Right cardiac atrium (tissue), 5 donors: ENCODE measurements around the gene CLMP. TPM values are rescaled to one million over a fixed set of nuclear protein-coding genes. Genes with fewer than 3 reads are reported as not detected.
"Not testable (repeated sequence)": the region's sequence is repeated elsewhere in the genome, so short reads cannot be mapped to it uniquely, and the experiment has no call there.

Experiments used
- ATAC-seq, 2 donors: fragments of 200-7000 bp; cut with Tn5 transposase; one replicate each; pipeline versions ENCODE4 v1.8.0 to v1.9.1; 2020; ENCODE audit warnings: moderate library complexity in 2 of 2, mild to moderate bottlenecking in 1 of 2
- DNase-seq, 3 donors: peaks; one replicate each; pipeline ENCODE4 v3.0.0-alpha.2; 2020
- H3K27ac ChIP-seq: one replicate; pipeline ENCODE4 v1.5.1; 2013; ENCODE audit warnings: mild to moderate bottlenecking, low read length, control low read depth, moderate library complexity
- H3K27me3 ChIP-seq: one replicate; pipeline ENCODE4 v1.6.1; 2013; ENCODE audit not compliant: control insufficient read depth, insufficient read depth
- H3K4me1 ChIP-seq: one replicate; pipeline ENCODE4 v1.6.1; 2013; ENCODE audit warnings: low read length; ENCODE audit not compliant: control insufficient read depth, insufficient read depth
- H3K4me3 ChIP-seq: one replicate; pipeline ENCODE4 v1.5.1; 2013; ENCODE audit warnings: low read length, control low read depth
- H3K9me3 ChIP-seq: one replicate; pipeline ENCODE4 v1.6.1; 2013; ENCODE audit warnings: low read length; ENCODE audit not compliant: control insufficient read depth
- WGBS: extraction: QIAGEN DNeasy Blood & Tissue Kit; methylation state at CpG from one replicate; pipeline ENCODE4 v1.1.7; 2013; 5-methylcytosine and 5-hydroxymethylcytosine counted together
- intact Hi-C, 4 donors: fragments of 100-400 bp; cut with DNase I; formaldehyde crosslinking; loops; one replicate each; pipeline versions ENCODE4 v1.11.0 to v1.14.0; 2022 to 2023
- polyA plus RNA-seq: library from polyadenylated mRNA; stranded (reverse); fragments of 200-250 nt; gene quantifications from one replicate; pipeline ENCODE4 v1.2.3, GENCODE V29; 2013
- total RNA-seq, 4 donors: library from RNA; stranded (reverse); fragmentation: NEBNext Ultra II Directional; extraction: Animal tissue kit (Norgen Biotek cat#: 25700); gene quantifications; one replicate each; pipeline ENCODE4 v1.2.1, GENCODE V29; 2021
- donor health status: healthy with polysubstance abuse.
- donor health status: DM: no; HTN: yes; CAD: no.
- donor health status: DM: no; HTN: no; CAD: no.
- donor health status: DM: no; HTN: yes; CAD: no; lungs with severe emphysema.
- donor health status: DM: yes; HTN: yes; CAD: no.

CLMP gene
- total and polyA plus RNA-seq, 5 donors = 5.0 to 34.1 (median 18.9) TPM

GRCh38 chr11:123216249-123216648 is 21.2 kb upstream of the CLMP start:
- no peak for ATAC-seq
- Histone ChIP-seq H3K4me1 (peaks cover 5% of the 10 kb centered on the region), H3K27ac (no peak overlapping the region), H3K4me3 (no peak overlapping the region), H3K27me3 (no peaks in the 10 kb centered on the region), H3K9me3 (no peaks in the 10 kb centered on the region)
- intact Hi-C loops = no loop called here
- DNase-seq = no peak
- WGBS = 88% methylated on average over 12 of the region's 12 CpGs

DNA sequence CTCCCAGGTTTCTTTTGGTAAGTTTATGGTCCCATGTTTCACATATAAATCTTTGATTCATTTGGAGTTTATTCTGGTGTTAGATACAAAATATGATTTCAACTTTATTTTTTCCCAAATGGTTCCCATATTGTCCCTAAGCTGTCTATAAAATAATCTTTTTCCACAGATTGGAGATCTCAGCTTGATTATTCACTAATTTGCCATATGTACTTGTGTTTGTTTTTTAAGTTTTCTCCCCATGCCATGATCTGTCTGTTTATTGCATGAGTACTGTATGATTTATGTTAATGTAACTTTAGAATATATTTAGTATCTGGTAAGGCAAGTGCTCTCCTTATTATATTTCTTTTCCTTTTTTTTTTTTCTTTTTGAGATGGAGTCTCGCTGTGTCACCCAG is 19.9 kb upstream of the CLMP start:
- no peak overlapping the region for H3K27ac ChIP-seq

GRCh38 chr11:123214396-123214795 is 19.3 kb upstream of the CLMP start:
- H3K27me3 ChIP-seq = no peaks in the 10 kb centered on the region
- WGBS = 66% methylated on average over 4 of the region's 4 CpGs

More for the DNA sequence above, 19.9 kb upstream of the CLMP start:
- Histone ChIP-seq H3K4me3 (no peak overlapping the region), H3K27me3 (no peaks in the 10 kb centered on the region), H3K9me3 (no peaks in the 10 kb centered on the region), H3K4me1 (peaks cover 5% of the 10 kb centered on the region)
- ATAC-seq = no peak
- WGBS = 100% methylated on average over 1 of the region's 1 CpG
- DNase-seq = no peak
- intact Hi-C loops = no loop called here

DNA sequence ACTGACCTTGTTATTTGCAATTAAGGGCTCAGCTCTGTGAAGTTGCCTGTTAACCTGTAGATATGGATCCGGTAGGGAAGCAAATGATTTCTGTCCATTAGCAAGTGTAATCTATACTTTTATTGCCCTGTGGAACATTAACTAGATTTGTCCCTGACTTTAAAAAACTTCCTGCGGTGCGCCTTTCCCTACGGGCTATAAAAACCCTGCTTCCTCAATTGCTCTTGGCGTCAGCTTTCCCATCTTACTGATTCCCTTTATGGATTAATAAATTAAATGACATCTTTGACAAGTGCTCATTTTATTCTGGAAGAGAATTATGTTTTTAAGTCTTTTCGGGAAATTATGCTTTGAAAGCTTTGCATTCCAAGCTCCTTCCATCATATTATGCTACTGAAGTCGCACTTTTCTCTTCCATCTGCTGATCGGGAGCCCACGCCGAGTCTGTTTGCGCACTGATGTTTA is 18.3 kb upstream of the CLMP start:
- ATAC-seq = no peak
- H3K4me1 ChIP-seq = peaks cover under 1% of the 10 kb centered on the region
- 91% methylated on average over 11 of the region's 11 CpGs for WGBS

More at GRCh38 chr11:123214396-123214795, 19.3 kb upstream of the CLMP start:
- intact Hi-C loops = no loop called here
- DNase-seq = no peak
- no peak overlapping the region for H3K27ac ChIP-seq
- H3K9me3 ChIP-seq = no peaks in the 10 kb centered on the region
- ATAC-seq = no peak
- H3K4me1 ChIP-seq = peaks cover 5% of the 10 kb centered on the region
- H3K4me3 ChIP-seq = no peak overlapping the region

GRCh38 chr11:123212406-123212805 is 17.4 kb upstream of the CLMP start:
- DNase-seq (no peak), ATAC-seq (no peak)
- Histone ChIP-seq H3K27ac (no peak overlapping the region), H3K9me3 (no peaks in the 10 kb centered on the region), H3K4me3 (no peak overlapping the region), H3K27me3 (no peaks in the 10 kb centered on the region), H3K4me1 (no peaks in the 10 kb centered on the region)
- 66% methylated on average over 1 of the region's 1 CpG for whole genome bisulfite sequencing
- intact Hi-C loops = no loop called here

More for the DNA sequence above, 18.3 kb upstream of the CLMP start:
- no peak for DNase-seq
- intact Hi-C loops = no loop called here
- Histone ChIP-seq H3K4me3 (no peak overlapping the region), H3K27ac (no peak overlapping the region), H3K9me3 (no peaks in the 10 kb centered on the region), H3K27me3 (no peaks in the 10 kb centered on the region)

GRCh38 chr11:123211981-123212380 is 16.9 kb upstream of the CLMP start:
- intact Hi-C loops = no loop called here
- no peak for DNase-seq
- Histone ChIP-seq H3K4me1 (no peaks in the 10 kb centered on the region), H3K27ac (no peak overlapping the region), H3K9me3 (no peaks in the 10 kb centered on the region), H3K4me3 (no peak overlapping the region), H3K27me3 (no peaks in the 10 kb centered on the region)
- 55% methylated on average over 8 of the region's 8 CpGs for WGBS
- ATAC-seq = no peak

GRCh38 chr11:123211149-123211852 is 16.3 kb upstream of the CLMP start:
- no peaks in the 10 kb centered on the region for H3K27me3 ChIP-seq
- H3K4me1 ChIP-seq = no peaks in the 10 kb centered on the region
- DNase-seq (no peak), ATAC-seq (no peak)
- intact Hi-C loops = no loop called here
- no peak overlapping the region for H3K27ac ChIP-seq
- no peaks in the 10 kb centered on the region for H3K9me3 ChIP-seq
- 71% methylated on average over 11 of the region's 11 CpGs for WGBS
- no peak overlapping the region for H3K4me3 ChIP-seq

DNA sequence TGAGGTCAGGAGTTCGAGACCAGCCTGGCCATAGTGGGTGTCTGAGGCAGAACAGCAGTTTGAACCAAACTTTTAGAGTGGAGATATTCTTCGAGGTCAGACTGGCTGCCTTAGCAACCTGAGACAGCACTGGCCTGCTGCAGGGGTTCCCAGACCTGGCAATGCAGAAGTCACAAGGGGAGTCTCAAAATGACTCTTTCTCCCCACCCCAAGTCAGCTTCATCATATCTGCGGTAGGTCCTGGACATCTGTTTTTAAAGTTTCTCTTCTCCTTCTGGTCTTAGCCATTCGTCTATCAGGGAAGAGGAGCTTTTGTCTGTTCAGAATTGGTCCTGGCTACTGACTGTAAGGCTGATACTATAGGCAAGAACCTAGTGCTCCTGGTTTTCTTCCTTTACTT is 14.5 kb upstream of the CLMP start:
- intact Hi-C loops = no loop called here
- 89% methylated on average over 4 of the region's 4 CpGs for WGBS
- Histone ChIP-seq H3K4me1 (no peaks in the 10 kb centered on the region), H3K4me3 (no peak overlapping the region), H3K27ac (no peak overlapping the region), H3K9me3 (no peaks in the 10 kb centered on the region), H3K27me3 (no peaks in the 10 kb centered on the region)
- DNase-seq (no peak), ATAC-seq (no peak)

DNA sequence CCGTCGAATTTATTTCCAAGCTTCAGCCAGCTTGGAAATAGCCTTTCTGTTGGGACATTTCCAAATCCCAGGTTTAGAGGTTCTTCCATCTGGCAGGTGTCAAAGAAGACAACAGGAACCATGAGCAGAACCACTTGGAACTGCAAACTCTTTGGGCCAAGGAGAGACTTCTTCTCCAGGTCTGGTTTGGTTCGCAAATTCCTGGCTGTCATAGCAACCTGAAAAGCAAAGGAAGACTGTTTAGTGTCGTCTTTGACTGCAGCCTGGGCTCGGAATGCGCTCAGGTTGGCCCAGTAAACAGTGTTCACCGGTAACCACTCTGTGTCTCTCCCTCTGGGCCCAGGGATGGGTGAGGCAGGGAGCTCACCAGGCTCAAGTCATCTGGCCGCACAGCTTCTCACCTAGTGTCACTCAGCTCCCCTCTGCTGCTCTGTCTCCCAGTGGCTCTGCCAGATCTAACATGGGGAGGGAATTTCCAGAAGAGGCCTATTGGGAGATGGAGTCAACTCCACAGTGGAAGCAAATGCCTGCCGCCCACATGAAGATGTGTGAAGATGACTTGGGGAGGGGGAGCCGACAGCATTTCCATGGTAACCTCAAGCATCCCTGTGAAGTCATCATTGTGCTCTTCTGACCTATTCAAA is 11.9 kb upstream of the CLMP start:
- Histone ChIP-seq H3K27me3 (no peaks in the 10 kb centered on the region), H3K4me1 (no peaks in the 10 kb centered on the region), H3K27ac (no peak overlapping the region), H3K9me3 (no peaks in the 10 kb centered on the region), H3K4me3 (no peak overlapping the region)
- ATAC-seq (no peak), DNase-seq (no peak)
- intact Hi-C loops = no loop called here
- WGBS = 53% methylated on average over 10 of the region's 10 CpGs

DNA sequence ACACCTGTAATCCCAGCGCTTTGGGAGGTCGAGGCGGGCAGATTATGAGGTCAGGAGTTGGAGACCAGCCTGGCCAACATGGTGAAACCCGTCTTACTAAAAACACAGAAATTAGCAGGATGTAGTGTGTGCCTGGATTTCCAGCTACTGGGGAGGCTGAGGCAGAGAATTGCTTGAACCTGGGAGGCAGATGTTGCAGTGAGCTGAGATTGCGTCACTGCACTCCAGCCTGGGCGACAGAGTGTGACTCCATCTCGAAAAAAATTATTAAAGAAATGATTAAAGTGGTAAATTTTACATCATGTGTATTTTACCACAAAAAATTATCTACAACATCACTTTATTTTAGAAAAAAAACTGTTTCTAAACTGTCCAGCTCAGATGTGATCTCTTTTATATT is 11.0 kb upstream of the CLMP start:
- ATAC-seq, H3K9me3 ChIP-seq, intact Hi-C loops, H3K27me3 ChIP-seq, H3K27ac ChIP-seq, DNase-seq, H3K4me1 ChIP-seq, H3K4me3 ChIP-seq: not testable (repeated sequence)
- 90% methylated on average over 7 of the region's 7 CpGs for WGBS

DNA sequence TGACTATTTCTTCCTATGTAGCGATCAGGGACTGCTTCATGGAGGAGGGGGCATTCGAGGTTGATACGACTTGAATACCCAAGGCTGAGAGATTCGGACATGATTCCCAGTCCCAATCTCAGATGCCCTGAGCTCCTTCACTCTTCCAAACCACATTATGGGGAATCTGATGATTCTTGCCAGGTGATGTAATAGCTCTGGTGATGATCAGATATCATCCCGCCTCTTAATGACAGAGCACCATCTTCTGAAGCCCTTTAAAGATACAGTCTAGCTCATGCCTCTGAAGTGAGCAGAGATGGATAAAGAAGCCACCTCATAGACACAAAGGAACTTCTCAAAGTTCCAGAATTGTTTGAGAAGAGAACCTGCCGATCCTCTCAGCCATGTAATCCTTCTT is 8.9 kb upstream of the CLMP start:
- Histone ChIP-seq H3K27me3 (no peaks in the 10 kb centered on the region), H3K4me1 (no peaks in the 10 kb centered on the region), H3K9me3 (no peaks in the 10 kb centered on the region), H3K4me3 (no peak overlapping the region), H3K27ac (no peak overlapping the region)
- ATAC-seq (no peak), DNase-seq (no peak)
- WGBS = 87% methylated on average over 6 of the region's 6 CpGs
- intact Hi-C loops = no loop called here
